Stimulated activated CD4-positive, alpha-beta T cell treated with anti-CD3 and anti-CD28 coated beads, TNF-alpha, amount 100 ng/mL, for 1 hour (primary cell): ENCODE measurements around the gene FANCI.

Source experiments
- DNase-seq, 3 donors: peaks; one replicate each; pipeline ENCODE4 v3.0.0-alpha.2; 2020; ENCODE audit warnings: low read depth in 3 of 3, low spot score in 1 of 3

Gene FANCI

DNA sequence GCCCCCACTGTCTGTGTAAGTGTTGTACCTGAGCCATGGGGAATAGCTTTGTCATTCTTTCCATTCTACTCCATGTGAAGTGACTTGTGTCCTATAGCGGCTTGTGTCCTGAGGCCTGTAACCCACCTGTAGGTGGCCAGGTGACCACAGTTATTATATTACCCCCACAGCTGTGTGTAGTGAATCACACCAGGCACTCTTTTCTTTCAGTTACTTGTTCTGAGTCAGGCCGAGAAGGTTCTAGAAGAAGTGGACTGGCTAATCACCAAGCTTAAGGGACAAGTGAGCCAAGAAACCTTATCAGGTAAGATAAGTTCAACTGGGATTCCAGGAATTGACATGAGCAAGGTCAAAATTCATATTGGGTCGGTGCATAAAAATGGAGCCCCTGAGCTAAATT, 61.6 kb downstream of the FANCI start:
- DNase-seq: no peak

DNA sequence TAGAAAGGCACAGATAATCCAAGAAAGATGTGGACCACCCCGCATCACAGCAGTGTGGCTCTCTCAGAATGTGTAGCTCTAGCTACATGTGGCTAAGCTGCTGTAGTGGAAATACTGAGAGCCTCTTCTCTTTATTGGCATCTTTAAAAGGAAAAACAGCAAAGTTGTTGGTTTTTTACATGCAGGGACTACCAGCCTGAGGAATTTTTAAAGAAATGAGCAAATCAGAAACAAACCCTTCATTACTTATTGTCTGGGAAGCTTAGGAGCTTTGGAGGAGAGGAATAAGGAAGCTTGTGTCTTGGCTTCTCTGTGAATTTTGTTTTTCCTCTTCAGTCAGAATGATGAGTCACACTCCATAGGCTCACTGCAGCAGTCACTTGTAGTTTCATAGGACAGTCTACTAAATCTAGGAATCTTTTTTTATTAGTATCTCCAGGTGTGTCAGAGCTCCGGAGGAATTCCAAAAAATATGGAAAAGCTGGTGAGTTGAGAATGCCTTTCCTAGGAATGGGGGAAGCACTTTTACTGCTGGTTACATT, 63.3 kb downstream of the FANCI start:
- no peak for DNase-seq

DNA sequence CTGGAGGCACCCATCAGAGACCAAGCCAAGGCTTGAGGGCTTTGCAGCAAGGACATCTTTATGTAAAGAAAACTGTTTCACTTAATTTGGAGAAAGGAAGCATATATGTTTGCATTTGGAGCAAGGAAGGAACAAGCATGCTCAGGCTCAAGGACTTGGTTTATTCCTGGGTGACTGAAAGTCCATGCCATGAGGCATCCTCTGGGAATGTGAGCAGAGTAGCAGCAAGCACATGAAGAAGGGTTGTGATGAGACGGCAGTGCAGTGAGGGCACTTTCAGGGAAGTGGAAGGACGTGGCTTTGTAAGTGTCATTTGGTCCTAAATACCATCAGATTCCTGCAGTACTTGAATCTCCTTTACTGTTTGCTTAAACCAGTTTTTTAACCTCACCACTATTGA, 64.0 kb downstream of the FANCI start:
- no peak for DNase-seq

DNA sequence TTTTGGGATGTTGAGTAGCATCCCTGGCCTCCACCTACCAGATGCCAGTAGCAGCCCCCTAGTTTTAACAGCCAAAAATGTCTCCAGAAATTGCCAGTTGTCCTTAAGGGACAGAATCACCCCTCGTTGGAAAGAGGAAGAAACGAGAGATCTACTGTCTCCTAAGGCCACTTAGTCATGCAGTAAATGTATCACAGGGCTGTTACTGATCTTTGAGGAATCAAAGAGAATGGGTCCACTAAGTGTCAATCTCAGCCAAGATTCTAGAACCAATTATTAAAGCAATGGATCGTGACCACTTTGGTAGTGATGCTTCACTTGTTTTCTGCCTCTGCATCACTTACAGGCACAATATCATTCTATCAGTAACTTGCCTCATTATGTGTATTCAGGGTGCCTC, 64.5 kb downstream of the FANCI start:
- DNase-seq: no peak

DNA sequence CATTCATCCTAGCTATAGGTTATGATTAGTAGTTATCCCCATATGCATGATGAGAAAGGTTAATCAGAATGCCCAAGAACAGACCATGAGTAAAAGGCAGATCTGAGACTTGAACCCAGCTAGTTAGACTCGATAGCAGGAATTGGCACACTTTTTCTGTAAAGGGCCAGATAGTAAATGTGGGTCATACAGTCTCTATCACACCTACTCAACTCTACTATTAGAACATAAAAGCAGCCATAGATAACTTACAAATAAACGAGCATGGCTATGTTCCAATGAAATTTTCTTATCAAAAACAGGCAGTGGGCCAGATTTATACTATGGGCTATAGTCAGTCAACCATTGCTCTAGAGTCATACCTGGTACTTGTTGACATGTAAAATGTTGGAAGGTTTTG, 66.2 kb downstream of the FANCI start:
- DNase-seq: no peak

DNA sequence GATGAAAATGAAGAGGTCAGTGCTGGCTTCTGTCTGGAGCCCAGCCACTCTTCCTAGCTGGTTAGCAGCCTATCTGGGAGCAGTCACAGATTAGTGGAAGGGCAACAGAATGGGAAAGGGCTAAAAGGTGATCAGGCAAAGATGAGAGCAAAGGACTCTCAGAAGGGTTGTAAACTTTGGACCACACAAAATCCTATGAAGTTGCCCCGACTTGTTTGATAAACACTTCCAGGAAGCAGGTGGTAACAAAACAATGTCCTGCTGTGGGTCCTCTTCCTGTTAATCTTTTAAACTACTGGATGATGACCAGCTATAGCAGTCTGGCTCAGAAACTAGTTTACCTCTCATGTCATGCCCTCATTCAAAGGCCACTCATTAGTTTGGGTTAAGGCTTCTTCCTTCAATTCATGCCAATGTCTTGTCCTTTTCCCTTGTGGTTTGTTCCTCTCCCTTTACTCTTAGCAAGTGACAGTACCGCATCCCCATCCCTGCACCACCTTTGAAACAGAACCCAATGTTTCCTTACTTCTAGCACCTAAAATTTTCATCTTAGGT, 71.7 kb downstream of the FANCI start:
- DNase-seq: no peak

DNA sequence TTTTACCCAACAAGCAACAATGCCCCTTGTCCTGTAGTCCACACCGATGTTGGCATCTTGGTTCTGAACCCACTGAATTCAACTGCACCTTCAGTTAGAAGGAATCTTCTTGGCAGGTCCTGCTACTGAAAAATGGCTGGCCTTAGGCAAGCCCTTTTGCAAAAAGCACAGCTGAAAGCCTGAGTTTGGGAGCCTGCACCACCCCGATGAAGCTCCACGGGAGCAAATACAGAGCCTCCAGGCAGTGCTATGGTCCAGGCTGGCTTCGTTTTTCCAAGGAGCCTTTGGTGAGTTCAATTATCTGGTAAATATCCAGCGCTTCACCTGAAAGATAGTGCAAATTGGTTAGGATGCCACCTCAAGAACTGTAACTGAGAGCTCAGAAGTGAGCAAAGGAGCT, 72.7 kb downstream of the FANCI start:
- no peak for DNase-seq

DNA sequence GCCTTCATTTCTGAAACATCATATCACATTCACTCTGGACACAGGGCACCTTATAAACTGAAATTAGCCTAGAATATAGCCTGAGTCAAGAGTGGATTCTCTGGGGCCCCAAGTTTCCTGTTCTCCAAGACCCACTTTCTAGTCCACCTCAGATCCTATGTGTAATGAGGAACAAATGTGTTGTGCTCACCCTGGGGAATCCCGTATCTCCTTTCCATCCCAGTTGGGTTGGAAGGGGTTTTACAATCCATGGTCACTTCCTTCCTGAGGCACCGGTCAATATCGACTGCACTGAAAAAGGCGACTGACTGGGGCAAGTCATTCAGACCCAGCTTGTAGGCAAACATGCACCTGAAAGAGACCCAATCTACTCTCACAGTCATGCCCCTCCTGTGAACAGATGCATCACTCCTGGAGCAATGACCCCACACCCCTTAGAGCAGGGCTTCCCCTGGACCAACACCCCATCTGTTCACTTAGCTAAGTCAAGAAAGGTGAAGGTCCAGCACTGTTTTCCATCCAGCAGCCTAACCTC, 73.5 kb downstream of the FANCI start:
- no peak for DNase-seq

DNA sequence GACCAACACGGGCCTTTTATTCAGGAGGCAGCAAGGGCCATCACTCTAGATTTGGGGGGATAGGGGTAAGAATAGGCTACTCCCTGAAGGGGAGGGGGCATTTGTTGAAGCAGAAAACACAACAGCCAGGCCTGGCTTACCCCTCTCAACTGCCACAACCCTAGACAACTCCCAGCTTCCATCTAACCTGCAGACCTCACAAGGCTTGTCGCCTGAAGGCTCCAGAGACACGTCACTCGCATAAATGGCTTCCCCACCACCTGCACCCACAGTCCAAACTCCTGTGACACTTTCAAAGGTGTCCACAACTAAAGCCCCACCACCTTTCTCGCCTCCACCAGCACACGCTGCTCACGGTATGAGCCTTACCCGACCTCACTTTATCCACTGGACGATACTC, 75.9 kb downstream of the FANCI start:
- DNase-seq: no peak

DNA sequence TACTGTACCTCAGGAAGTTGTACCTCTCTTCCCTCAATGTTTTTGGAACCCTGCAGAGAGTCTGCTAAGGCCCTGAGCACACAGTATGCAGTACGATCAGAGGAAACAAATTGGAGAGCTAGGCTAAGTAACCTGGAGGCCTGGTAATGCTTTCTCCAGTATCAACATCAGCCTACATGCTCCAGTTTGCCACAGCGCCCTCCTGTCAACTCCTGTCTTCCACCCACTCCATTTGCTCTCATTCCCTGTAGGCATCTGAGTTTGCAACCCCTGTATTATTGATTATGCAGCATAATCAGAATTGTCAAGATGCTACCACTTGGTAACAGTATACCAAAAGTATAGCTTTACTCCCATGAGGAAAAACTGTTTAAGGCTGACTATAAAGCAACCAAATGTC, 76.4 kb downstream of the FANCI start:
- DNase-seq: no peak

DNA sequence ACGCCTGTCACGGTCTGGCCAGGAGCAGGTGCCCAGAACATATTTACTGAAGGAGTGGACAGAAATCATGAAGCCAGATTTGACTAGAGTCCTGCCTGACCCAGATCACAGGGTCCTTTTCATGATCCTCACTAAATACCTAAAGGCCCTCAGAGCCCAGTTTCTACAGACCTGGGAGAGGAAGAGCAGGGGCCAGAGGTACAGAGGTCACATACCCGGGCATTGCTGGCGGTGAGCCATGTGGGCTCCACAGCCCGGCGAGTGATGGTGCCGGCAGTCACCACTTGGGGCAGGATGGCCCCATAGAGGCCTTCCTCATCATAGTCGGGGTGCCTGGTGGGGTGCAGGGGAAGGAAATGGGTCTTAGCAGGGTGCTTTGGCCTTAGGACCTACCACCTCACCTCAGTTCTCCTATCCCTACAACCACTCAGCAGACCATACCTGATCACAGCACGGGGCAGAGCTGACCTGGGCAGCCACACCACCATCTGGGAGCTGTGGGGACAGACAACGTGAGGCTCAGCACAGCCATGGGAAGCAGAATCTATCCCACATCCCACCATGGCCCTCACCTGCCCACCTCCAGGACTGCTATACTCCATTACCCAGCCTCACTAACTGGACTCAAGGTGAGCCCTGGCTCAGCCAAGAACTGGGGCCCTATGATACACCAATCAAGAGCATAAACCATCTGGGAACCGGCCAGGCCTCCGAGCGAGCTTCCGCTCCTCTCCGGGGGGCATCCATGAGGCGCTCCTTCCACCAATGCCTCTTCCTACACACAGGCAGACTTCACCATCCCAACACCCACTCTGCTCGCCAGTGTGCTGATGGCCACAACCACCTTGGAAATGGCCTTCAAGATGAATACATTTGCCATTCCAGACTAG, 78.0 kb downstream of the FANCI start:
- no peak for DNase-seq

DNA sequence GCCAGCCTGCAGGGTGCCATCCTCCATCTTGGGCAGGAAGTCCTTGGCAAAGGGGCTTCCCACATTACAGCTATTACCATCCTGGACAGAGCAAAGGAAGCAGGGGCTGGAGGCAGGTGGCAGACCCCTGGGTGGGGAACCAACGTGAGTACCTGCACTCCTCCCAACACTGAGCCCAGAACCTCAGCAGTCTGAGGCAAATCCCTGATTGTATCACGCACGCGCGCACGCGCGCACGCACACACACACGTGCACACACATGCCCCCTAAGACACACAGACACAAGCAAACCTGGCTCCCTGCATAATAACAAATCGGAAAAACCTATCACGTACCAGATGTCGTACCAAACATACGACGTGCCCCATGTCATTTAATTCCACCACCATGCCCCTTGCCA, 79.0 kb downstream of the FANCI start:
- no peak for DNase-seq

DNA sequence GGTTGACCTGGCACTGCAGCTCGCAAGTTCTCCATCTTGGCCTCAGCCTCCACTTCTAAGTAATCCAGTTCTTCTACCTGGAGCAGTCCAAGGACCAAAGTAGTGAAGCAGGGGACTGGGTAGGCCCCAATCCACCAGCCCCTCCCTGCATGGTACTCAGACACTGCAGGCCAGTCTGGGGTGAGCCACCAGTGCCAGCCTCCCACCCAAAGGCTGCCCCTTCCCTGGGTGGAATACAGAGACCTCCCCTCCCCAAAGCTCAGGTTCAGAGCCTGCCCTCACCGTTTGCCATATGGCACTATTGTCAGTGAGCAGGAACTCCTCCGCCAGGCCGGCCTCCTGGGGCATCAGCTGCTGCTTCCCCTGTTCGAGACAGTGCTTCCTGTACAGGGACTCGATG, 80.0 kb downstream of the FANCI start:
- no peak for DNase-seq

DNA sequence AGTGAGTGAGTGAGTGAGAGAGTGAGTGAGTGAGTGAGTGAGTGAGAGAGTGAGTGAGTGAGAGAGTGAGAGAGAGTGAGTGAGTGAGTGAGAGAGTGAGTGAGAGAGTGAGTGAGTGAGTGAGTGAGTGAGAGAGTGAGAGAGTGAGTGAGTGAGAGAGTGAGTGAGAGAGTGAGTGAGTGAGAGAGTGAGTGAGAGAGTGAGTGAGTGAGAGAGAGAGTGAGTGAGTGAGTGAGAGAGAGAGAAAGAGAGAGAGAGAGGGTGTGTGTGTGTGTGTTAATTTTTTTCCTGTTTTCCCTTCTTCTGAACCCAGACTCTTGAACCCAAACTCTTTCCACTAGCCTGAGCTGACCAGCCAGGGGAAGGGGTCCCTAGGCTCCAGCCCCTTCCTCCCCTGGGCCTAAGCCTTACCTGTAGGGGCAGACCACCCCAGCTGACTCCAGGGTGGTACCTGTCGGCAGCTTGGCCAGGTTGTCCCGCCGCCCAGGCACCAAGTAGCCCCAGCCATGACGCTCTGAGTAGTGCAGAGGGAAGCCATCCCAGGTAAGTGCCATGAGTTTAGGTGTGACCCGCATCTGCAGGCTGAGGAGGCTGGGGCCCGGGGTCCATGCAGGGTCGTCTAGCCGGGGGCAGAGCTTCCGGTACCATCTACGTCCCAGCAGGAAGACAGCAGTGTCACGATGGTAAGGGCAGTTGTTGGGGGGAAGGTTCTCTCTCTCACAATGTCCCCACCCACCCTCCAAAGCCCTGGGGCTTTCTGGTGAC, 81.4 kb downstream of the FANCI start:
- DNase-seq: no peak

DNA sequence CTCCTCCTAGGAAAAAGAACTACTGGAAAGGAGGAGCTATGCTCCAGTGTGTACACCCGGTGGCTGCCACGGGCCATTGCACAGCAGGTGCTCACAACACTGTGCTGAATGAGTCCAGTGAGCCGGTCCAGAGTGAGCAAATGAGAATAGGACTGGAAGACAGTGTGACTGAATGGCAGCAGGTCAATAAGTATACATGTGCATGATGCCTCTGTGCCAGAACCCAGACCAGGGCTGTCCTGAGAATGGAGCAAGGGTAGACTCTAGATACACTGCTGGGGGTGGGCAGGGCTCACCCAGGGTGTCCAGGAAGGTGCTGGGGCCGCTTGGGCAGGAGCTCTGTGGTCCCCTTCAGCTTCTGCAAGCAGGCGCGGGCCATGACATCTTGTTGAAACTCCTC, 82.5 kb downstream of the FANCI start:
- DNase-seq: no peak

DNA sequence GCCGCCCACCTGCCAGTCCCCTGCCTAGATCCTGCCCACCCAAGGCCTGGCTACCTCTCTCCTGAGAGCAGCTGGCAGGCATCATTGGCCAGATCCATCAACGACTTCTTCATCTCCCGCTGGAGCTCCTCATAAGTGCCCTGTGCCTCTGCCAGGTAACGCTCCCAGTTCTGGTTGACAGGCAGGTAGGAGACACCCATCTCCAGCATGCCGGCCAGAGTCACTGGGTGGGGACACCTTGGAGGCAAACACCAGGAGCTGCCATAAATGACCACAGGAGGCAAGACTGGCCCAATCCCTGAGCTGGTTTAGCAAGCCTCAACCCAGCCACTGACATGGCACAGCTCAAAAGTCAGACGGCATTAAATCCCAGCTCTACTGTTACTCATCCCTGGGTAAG, 83.3 kb downstream of the FANCI start:
- no peak for DNase-seq

DNA sequence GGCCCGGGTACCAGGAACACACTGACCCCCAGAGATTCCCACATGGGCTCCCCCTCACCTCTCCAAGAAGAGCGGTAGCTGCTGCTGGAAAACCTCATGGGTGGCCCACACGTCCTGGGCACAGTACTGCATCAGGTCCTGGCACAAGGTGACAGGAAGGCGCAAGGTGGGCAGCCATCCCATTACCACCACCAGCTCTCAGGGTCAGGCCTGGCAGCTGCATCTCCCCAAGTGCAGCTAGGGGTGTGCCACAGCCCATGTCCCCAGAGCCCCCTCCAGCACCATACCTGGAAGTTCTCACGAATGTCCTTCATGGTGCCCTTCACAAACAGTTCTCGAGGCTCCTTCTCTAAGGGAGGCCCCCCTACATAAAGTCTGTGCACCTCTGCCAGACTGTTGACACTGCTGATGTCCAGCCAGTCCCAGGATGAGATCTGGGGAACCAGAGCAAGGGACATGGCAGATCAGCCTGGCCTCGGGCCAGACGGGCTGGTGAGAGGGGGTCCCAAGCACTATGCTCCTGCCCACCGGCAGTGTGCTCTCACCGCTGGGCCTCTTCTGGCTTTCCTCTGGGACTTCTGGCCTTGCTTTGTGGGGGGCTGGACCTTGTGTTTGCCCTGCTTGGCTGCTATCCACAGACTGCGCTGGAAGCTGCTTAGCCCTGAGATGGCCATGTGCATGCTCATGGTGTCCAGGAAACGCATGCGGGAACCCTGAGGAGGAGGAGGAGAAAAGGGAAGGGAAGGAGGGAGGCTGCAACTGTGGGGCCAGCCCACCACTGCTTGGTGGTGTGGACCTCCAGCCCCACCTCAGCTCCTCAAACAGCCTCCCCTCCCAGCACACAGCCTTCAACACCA, 84.8 kb downstream of the FANCI start:
- DNase-seq: no peak

DNA sequence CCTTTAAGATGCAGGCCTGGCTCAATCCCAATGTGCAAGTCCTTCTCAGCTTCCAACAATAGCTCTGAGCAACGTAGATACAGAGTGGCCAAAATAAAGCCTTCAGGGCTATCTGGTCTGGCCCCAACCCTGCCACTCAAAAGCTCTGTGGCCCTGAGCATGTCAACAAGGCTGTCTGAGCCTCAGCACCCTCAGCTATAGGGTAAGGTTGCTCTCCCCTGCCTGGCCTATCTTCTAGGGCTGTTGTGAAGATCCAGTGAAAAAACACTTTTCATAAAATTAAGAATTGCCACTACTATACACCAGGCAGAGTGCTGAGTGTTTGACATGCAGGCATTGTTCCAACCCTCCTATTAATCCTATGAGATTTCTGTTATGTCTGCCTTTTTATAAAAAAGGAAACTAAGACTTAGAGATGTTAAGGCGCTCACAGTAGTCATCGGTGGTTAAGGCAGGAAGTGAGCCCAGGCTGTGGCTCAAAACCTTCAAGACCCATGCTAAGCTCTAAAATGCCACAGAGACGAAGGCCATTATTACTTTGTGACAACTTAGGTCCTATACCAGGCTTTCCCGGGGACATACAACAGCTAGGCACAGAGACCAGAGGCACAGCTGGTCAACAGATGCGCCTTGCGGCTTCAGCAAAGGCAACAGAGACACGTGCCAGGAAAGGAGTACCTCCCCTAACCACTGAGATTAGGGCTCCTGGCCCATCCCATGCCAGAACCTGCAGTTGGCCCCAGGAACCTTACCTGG, 85.7 kb downstream of the FANCI start:
- DNase-seq: no peak

DNA sequence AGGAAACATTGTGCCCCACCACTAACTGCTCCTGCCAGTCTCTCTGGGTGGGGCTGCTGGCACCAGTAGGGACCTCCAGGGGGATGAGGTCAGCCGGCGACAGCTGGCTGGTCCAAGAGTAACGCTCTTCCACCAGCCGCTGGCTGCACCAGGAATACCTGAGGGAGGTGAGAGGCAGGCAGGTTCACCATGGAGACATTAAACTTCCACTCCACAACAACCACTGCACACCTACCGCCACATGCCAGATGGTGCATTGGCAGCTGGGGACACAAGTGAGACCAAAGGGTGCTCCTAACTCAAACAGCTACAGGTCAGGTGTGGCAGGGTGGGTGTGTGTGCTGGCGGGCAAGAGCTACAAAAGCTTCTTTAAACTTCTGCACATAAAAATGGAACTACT, 86.3 kb downstream of the FANCI start:
- DNase-seq: no peak
